OCI-LY1 (cell line): ENCODE data around the gene TPD52L1.

Source experiments
- H2AFZ ChIP-seq: fragments of 200-600 bp; sonication (generic), shearing (Covaris generic); 2 replicates; pipeline ENCODE4 v1.6.0; 2014; ENCODE audit warnings: antibody characterized with exemption, mild to moderate bottlenecking, low read length
- H3F3A ChIP-seq: fragments of 200-600 bp; sonication (generic), shearing (Covaris generic); 2 replicates; pipeline ENCODE4 v1.6.0; 2014; ENCODE audit warnings: mild to moderate bottlenecking, antibody characterized with exemption, low read length, moderate library complexity; ENCODE audit not compliant: insufficient read depth
- H3K27ac ChIP-seq: fragments of 200-600 bp; sonication (generic); 2 replicates; pipeline ENCODE4 v1.5.1; 2014; ENCODE audit warnings: low read length, mixed run types, mild to moderate bottlenecking, low read depth; ENCODE audit not compliant: poor library complexity, severe bottlenecking
- H3K27me3 ChIP-seq: fragments of 200-600 bp; sonication (generic); 2 replicates; pipeline ENCODE4 v1.6.0; 2014; ENCODE audit warnings: antibody characterized with exemption, mild to moderate bottlenecking, low read length, moderate library complexity; ENCODE audit not compliant: insufficient read depth
- H3K36me3 ChIP-seq: fragments of 200-600 bp; sonication (generic); 2 replicates; pipeline ENCODE4 v1.6.1; 2014; ENCODE audit warnings: mild to moderate bottlenecking, antibody characterized with exemption, low read length, moderate library complexity, mixed read lengths; ENCODE audit not compliant: insufficient read depth
- H3K4me1 ChIP-seq: fragments of 200-600 bp; sonication (generic); 2 replicates; pipeline ENCODE4 v1.5.1; 2014; ENCODE audit warnings: mild to moderate bottlenecking, low read length, moderate library complexity; ENCODE audit not compliant: insufficient read depth, severe bottlenecking
- H3K4me2 ChIP-seq: fragments of 200-600 bp; sonication (generic), shearing (Covaris generic); 2 replicates; pipeline ENCODE4 v1.6.1; 2014; ENCODE audit warnings: low read length
- H3K4me3 ChIP-seq: fragments of 200-600 bp; sonication (generic); 2 replicates; pipeline ENCODE4 v1.5.1; 2014; ENCODE audit warnings: low read length, low read depth, mild to moderate bottlenecking, mixed read lengths; ENCODE audit not compliant: poor library complexity, severe bottlenecking
- H3K79me2 ChIP-seq: fragments of 200-600 bp; shearing (Covaris generic); 2 replicates; pipeline ENCODE4 v1.6.1; 2016; ENCODE audit warnings: mixed run types, low read length, mixed read lengths; ENCODE audit not compliant: insufficient read depth
- H3K9ac ChIP-seq: fragments of 200-600 bp; sonication (generic), shearing (Covaris generic); 2 replicates; pipeline ENCODE4 v1.6.1; 2014; ENCODE audit warnings: mild to moderate bottlenecking, low read length, mixed read lengths
- H3K9me2 ChIP-seq: fragments of 200-600 bp; sonication (generic), shearing (Covaris generic); 2 replicates; pipeline ENCODE4 v1.6.1; 2014; ENCODE audit warnings: low read depth, mild to moderate bottlenecking, low read length, mixed read lengths
- H3K9me3 ChIP-seq: fragments of 200-600 bp; shearing (Covaris generic); 2 replicates; pipeline ENCODE4 v1.6.1; 2014; ENCODE audit warnings: low read length, mixed read lengths
- H4K20me1 ChIP-seq: fragments of 200-600 bp; sonication (generic), shearing (Covaris generic); 2 replicates; pipeline ENCODE4 v1.6.0; 2016; ENCODE audit warnings: mild to moderate bottlenecking, low read length; ENCODE audit not compliant: insufficient read depth
- EZH2 ChIP-seq: fragments of 200-600 bp; sonication (generic), shearing (Covaris generic); IDR thresholded peaks from 2 replicates; pipeline ENCODE4 v1.8.0; 2017; ENCODE audit warnings: borderline replicate concordance, mixed run types, mild to moderate bottlenecking, antibody characterized with exemption, low read length, moderate library complexity, mixed read lengths
- TF ChIP-seq, protein P1 (sequence below): fragments of 200-600 bp; sonication (generic), shearing (Covaris generic); IDR thresholded peaks from 2 replicates; pipeline ENCODE4 v1.5.1; 2017; ENCODE audit warnings: mild to moderate bottlenecking, antibody characterized with exemption, low read length, moderate library complexity, mixed read lengths

TPD52L1 gene

GRCh38 chr6:125182237-125183008 is 28.9 kb downstream of the TPD52L1 start:
- no peak overlapping the region for H3K9ac ChIP-seq
- H4K20me1 ChIP-seq, result no peaks in the 10 kb centered on the region
- H3K4me3 ChIP-seq, result no peak overlapping the region
- H3K79me2 ChIP-seq, result no peaks in the 10 kb centered on the region
- no peak overlapping the region for H3K27ac ChIP-seq
- H3K9me3 ChIP-seq, result no peaks in the 10 kb centered on the region
- TF ChIP-seq, protein P1, sequence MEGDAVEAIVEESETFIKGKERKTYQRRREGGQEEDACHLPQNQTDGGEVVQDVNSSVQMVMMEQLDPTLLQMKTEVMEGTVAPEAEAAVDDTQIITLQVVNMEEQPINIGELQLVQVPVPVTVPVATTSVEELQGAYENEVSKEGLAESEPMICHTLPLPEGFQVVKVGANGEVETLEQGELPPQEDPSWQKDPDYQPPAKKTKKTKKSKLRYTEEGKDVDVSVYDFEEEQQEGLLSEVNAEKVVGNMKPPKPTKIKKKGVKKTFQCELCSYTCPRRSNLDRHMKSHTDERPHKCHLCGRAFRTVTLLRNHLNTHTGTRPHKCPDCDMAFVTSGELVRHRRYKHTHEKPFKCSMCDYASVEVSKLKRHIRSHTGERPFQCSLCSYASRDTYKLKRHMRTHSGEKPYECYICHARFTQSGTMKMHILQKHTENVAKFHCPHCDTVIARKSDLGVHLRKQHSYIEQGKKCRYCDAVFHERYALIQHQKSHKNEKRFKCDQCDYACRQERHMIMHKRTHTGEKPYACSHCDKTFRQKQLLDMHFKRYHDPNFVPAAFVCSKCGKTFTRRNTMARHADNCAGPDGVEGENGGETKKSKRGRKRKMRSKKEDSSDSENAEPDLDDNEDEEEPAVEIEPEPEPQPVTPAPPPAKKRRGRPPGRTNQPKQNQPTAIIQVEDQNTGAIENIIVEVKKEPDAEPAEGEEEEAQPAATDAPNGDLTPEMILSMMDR, result no peak
- no peaks in the 10 kb centered on the region for H3F3A ChIP-seq
- no peaks in the 10 kb centered on the region for H3K9me2 ChIP-seq
- no peak overlapping the region for H2AFZ ChIP-seq
- no peaks in the 10 kb centered on the region for H3K4me1 ChIP-seq
- no peak overlapping the region for H3K4me2 ChIP-seq
- no peaks in the 10 kb centered on the region for H3K36me3 ChIP-seq
- no peaks in the 10 kb centered on the region for H3K27me3 ChIP-seq

DNA sequence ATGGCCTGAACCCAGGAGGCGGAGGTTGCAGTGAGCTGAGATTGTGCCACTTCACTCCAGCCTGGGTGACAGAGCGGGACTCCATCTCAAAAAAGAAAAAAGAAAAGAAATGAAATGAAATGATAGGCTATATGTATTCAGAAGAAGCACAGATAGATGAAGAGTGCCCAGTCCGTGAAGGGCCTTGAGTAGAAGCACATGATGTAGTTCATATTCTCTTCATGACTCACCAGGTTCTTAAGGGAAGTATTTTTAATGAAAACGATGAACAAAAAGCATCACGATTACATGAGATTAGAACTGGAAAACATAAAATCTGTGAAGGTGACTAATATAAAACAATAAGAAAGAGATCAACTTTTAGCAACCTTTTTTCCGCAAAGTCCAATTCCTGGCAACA is 29.8 kb downstream of the TPD52L1 start:
- Histone ChIP-seq H3K27ac (no peak overlapping the region), H4K20me1 (no peaks in the 10 kb centered on the region), H3K9me2 (no peaks in the 10 kb centered on the region), H3K79me2 (no peaks in the 10 kb centered on the region), H3K9me3 (no peaks in the 10 kb centered on the region), H3K4me3 (no peak overlapping the region), H3K36me3 (no peaks in the 10 kb centered on the region), H2AFZ (no peak overlapping the region), H3K4me2 (no peak overlapping the region), H3F3A (no peaks in the 10 kb centered on the region), H3K9ac (no peak overlapping the region), H3K4me1 (no peaks in the 10 kb centered on the region), H3K27me3 (no peaks in the 10 kb centered on the region)
- no peak for TF ChIP-seq EZH2
- TF ChIP-seq, protein P1, result no peak

DNA sequence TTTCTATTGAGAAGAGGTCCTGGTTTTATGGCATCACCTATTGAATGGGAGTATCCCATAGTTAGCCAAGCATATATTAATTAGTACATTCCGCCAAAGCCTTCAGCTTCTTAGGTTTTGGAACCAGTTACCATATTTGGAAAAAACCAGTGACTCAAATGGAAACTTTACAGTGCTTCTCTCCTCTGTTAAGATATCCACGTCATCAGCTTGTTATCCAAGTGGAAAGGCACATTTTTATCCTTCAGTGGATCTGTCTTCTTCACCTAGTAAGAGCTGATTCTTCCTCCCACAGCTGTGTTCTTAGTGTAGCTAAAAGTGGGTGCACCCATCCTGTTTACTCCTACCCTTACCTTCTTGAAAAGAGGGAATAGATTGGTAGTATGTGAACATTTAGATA is 34.5 kb downstream of the TPD52L1 start:
- Histone ChIP-seq H3F3A (no peaks in the 10 kb centered on the region), H3K27me3 (no peaks in the 10 kb centered on the region), H3K9me3 (no peaks in the 10 kb centered on the region), H3K4me1 (no peaks in the 10 kb centered on the region), H2AFZ (no peak overlapping the region), H3K79me2 (no peaks in the 10 kb centered on the region), H3K36me3 (no peaks in the 10 kb centered on the region), H3K9me2 (no peaks in the 10 kb centered on the region), H3K27ac (no peak overlapping the region), H3K9ac (no peak overlapping the region), H3K4me2 (no peak overlapping the region), H3K4me3 (no peak overlapping the region), H4K20me1 (no peaks in the 10 kb centered on the region)
- TF ChIP-seq, protein P1, result no peak
- no peak for TF ChIP-seq EZH2
